Measurements from ENCODE around the gene TENM3. TPM values are rescaled to one million over a fixed set of nuclear protein-coding genes. Genes with fewer than 3 reads are reported as not detected.

Gene TENM3
- total RNA-seq, 4 donors from 2014 or later, result 0.18 to 9.4 (median 1.5) TPM

GRCh38 chr4:182752158-182752910 lies 509.1 kb downstream of the TENM3 start:
- no peak for DNase-seq
- no peak overlapping the region for H3K27ac ChIP-seq
- H3K4me1 ChIP-seq, result no peaks in the 10 kb centered on the region
- H3K9me3 ChIP-seq, result no peaks in the 10 kb centered on the region
- no peak overlapping the region for H3K4me3 ChIP-seq
- no peaks in the 10 kb centered on the region for H3K27me3 ChIP-seq
- H3K36me3 ChIP-seq, result no peaks in the 10 kb centered on the region
- TF ChIP-seq POLR2A (IDR thresholded peaks at IDR 0.05) (no peak), CTCF (IDR thresholded peaks at IDR 0.05) (no peak)

- no peak overlapping the region for H3K27ac ChIP-seq
- no peaks in the 10 kb centered on the region for H3K36me3 ChIP-seq
- no peak overlapping the region for H3K4me3 ChIP-seq
- no peaks in the 10 kb centered on the region for H3K27me3 ChIP-seq
- no peaks in the 10 kb centered on the region for H3K4me1 ChIP-seq
- TF ChIP-seq POLR2A (IDR thresholded peaks at IDR 0.05), result no peak
- no peak for TF ChIP-seq CTCF (IDR thresholded peaks at IDR 0.05)
- no peak for DNase-seq
- H3K9me3 ChIP-seq, result no peaks in the 10 kb centered on the region
These were observed 511.7 kb downstream of the TENM3 start for GRCh38 chr4:182754895-182755294.

GRCh38 chr4:182756161-182756690 lies 513.0 kb downstream of the TENM3 start:
- Histone ChIP-seq H3K27ac (no peak overlapping the region), H3K4me1 (no peaks in the 10 kb centered on the region)

GRCh38 chr4:182758273-182758672 lies 515.1 kb downstream of the TENM3 start:
- Histone ChIP-seq H3K27ac (no peak overlapping the region), H3K4me1 (no peaks in the 10 kb centered on the region), H3K36me3 (no peaks in the 10 kb centered on the region), H3K27me3 (no peaks in the 10 kb centered on the region), H3K9me3 (no peaks in the 10 kb centered on the region), H3K4me3 (no peak overlapping the region)
- TF ChIP-seq CTCF (IDR thresholded peaks at IDR 0.05) (no peak), POLR2A (IDR thresholded peaks at IDR 0.05) (no peak)
- DNase-seq, result no peak

More at GRCh38 chr4:182756161-182756690, 513.0 kb downstream of the TENM3 start:
- Histone ChIP-seq H3K4me3 (no peak overlapping the region), H3K9me3 (no peaks in the 10 kb centered on the region), H3K36me3 (no peaks in the 10 kb centered on the region), H3K27me3 (no peaks in the 10 kb centered on the region)
- DNase-seq, result no peak
- TF ChIP-seq POLR2A (IDR thresholded peaks at IDR 0.05) (no peak), CTCF (IDR thresholded peaks at IDR 0.05) (no peak)

GRCh38 chr4:182760551-182761043 lies 517.4 kb downstream of the TENM3 start:
- H3K4me1 ChIP-seq, result no peaks in the 10 kb centered on the region
- no peak overlapping the region for H3K27ac ChIP-seq
- H3K36me3 ChIP-seq, result no peaks in the 10 kb centered on the region
- no peaks in the 10 kb centered on the region for H3K27me3 ChIP-seq
- no peak overlapping the region for H3K4me3 ChIP-seq
- DNase-seq, result no peak
- H3K9me3 ChIP-seq, result no peaks in the 10 kb centered on the region
- TF ChIP-seq POLR2A (IDR thresholded peaks at IDR 0.05), result no peak
- no peak for TF ChIP-seq CTCF (IDR thresholded peaks at IDR 0.05)

Measured in Peyer's patch (tissue), 4 donors.